Spleen (tissue), 7 donors: Measurements from ENCODE around the gene PHLDB2.

Experiments
- CTCF ChIP-seq, 11 experiments: fragments of 200-600 bp in 7 of 11; fragments of 450-650 bp in 4 of 11; sonication (generic) in 4 of 11; IDR thresholded peaks in 8 of 11; conservative IDR thresholded peaks in 3 of 11; 1 replicate in 7 of 11; 2 replicates in 4 of 11; pipeline versions ENCODE4 v1.4.0 to v1.8.0; 2016 to 2021; ENCODE audit warnings: antibody characterized with exemption in 11 of 11, inconsistent platforms in 4 of 11, mild to moderate bottlenecking in 1 of 11
- POLR2A ChIP-seq, 3 donors: fragments of 450-650 bp; IDR thresholded peaks; one replicate each; pipeline ENCODE4 v1.5.1; 2017; ENCODE audit warnings: antibody characterized with exemption in 3 of 3, mild to moderate bottlenecking in 1 of 3
- POLR2AphosphoS5 ChIP-seq, 3 donors: sonication (generic); formaldehyde crosslinking; IDR thresholded peaks; one replicate each; pipeline ENCODE4 v1.5.1; 2017; ENCODE audit warnings: antibody characterized with exemption in 3 of 3
- donor health status: DM: no; HTN: no; CAD: no; lungs with moderate emphysema.
- donor health status: DM: no; HTN: no; CAD: no.
- donor health status: DM: no; HTN: no; CAD: no.

- TF ChIP-seq CTCF (IDR thresholded peaks at IDR 0.05 in 8 of 11, conservative IDR thresholded peaks at IDR 0.05 in 3 of 11) (no peak), POLR2A (IDR thresholded peaks at IDR 0.05) (no peak), POLR2AphosphoS5 (IDR thresholded peaks at IDR 0.05) (no peak)
Measured at GRCh38 chr3:112012205-112012992, 153.3 kb downstream of the PHLDB2 start.
